Left lobe of liver (tissue), 2 donors: Measurements from ENCODE around the gene NT5C1A. TPM values are rescaled to one million over a fixed set of nuclear protein-coding genes. Genes with fewer than 3 reads are reported as not detected.

Experiments used
- ATAC-seq: fragments of 200-7000 bp; cut with Tn5 transposase; one replicate; pipeline ENCODE4 v1.9.1; 2020; ENCODE audit warnings: mild to moderate bottlenecking, moderate library complexity
- DNase-seq: peaks from one replicate; pipeline ENCODE4 v3.0.0-alpha.2; 2020; ENCODE audit warnings: low spot score
- total RNA-seq: library from RNA; stranded (reverse); gene quantifications from one replicate; pipeline ENCODE4 v1.2.1, GENCODE V29; 2021
- donor health status: DM: no; HTN: no; CAD: no; lungs with moderate emphysema.
- donor health status: DM: no; HTN: yes; CAD: no.

The NT5C1A gene
- total RNA-seq, 1 donor from 2014 or later = not detected

DNA sequence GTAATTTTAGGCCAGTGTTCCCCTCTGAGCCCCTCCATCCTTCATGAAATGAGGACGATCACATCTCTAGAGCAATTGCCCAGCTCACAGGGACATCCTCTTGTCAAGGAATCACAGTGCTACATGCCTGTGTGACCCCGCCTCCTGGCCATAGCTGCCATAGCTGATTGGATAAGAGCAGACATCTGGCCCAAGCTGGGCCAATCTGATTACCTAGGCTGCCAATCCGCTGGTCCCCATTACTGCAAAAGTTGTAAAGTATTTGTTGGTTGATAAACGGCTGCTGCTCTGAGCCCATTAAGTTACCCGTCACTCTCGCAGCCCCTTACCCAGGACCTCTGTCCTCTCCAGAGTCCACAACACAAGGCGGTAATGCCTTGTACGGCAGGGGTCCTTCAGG lies 8.3 kb downstream of the NT5C1A start:
- no peak for DNase-seq
- no peak for ATAC-seq

DNA sequence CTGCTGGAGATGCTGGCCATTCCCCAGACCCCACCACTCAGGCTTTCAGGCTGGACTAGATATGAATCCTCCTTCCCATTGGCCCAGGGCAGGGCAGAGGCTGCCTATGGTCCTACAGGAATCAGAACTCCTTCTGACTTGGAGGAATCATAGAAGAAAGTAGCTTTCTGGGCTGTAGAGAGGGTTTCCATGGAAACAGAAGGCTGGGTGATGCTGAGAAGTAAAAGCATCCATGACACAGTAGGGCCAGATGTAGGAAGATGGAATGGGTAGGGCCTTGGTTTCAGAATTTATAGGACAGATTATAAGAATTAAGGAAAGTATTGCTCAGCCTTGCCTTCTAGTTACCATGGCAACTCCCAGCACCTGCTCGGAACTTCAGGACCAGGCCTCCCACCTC lies 9.0 kb downstream of the NT5C1A start:
- DNase-seq (no peak), ATAC-seq (no peak)

DNA sequence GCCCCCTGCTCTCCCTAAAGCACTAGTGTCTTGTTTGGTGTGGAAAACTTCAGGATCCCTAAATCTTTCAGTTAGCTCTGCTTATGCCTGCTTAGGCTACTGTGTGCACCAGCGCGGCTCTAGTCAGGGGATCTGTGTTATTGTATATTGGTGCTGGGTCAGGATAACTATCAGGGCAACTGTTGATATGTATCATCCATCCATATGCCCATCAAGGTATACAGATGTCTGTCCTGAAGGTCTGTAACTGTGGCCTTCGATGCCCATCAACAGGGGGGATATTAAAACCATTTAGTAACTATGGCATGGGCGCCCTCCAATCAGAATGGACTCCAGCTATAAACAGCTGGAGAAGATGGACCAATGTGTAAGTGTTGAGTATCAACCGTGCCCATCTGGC lies 12.4 kb downstream of the NT5C1A start:
- no peak for ATAC-seq

DNA sequence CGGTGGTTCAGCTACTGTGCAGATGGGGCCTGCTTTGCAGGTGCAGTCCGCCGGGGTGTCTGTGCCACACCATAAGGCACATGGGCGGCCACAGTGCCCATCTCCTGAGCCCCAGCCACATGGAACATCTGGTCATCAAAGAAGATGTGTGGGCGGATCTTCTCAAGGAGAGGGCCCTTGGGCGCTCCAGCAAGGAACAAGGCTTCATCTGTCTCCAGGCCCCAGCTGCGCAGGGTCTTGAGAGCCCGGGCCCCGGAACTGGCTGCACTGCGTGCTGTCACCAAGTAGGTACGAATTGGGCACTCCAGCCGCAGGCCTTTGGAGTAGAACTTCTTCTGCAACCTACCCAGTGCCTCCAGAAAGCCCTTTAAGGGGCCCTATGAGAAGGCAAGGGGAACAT lies 12.8 kb downstream of the NT5C1A start:
- ATAC-seq = no peak
- no peak for DNase-seq

More for the DNA sequence above, 12.4 kb downstream of the NT5C1A start:
- DNase-seq = no peak

DNA sequence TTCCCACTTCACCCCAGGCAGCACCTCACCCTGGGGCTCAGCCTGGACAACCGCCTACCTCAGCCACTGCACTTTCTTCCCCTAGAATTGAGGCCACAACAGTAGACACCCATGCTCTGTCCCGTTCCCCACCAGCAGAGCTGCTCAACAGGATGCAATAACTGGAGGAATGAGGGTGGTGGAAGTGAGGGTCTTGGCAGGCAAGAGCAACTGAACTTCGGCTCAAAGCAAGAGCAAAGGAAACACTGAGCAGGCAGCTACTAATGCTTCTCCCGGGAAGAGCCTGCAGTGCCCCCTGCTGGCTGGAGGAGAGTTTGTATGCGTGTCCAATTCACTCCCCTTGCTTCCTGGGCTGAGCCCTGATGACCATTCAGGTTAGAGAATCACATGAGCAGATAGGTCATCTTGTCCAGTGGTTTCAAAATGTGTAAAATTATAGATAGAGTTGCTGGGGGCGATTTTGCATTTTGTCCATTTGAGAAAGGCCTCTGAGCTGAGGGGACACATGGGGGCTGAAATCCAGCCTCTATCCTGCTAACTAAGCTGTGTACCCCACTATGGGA lies 13.9 kb downstream of the NT5C1A start:
- DNase-seq = peak; percentile 58
- peak; percentile 80 for ATAC-seq

DNA sequence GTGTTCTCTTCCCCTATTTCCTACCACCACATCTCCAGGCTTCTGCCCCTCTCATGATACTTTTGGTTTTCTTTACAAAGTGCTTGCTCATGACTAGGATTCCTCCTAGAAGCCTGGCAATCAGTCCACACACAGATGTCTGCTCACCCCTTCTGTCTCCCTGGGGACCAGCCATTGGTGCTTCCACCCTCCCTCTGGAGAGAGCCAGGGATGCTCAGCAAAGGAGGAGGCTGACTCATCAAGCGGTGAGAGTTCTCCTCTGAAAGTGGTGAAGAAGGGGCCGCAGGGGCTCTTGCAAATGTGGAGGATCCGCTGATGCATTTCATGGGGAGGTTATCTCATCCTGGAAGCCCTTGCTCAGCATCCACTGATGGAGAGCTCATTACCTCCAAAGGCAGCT lies 14.5 kb downstream of the NT5C1A start:
- ATAC-seq = no peak
- no peak for DNase-seq

DNA sequence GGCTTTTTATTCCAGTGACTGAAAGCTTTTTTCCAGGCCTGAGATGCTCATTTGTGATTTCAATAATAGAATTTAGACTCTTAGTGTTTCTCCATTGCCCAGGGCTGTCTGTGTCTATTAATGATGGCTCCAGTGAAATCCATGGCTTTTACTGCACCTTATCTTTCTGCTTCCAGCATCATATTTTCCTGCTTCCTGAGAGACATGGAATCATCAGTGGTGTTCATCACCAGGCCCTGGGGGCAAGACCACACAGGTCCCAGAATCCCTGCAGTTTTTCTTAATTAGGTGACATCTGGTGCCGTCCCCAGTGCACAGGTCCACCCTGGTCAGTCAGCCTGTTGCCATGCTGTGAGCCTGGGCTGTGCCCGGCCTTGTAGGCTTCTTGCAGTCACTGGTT lies 15.5 kb downstream of the NT5C1A start:
- ATAC-seq (no peak), DNase-seq (no peak)

DNA sequence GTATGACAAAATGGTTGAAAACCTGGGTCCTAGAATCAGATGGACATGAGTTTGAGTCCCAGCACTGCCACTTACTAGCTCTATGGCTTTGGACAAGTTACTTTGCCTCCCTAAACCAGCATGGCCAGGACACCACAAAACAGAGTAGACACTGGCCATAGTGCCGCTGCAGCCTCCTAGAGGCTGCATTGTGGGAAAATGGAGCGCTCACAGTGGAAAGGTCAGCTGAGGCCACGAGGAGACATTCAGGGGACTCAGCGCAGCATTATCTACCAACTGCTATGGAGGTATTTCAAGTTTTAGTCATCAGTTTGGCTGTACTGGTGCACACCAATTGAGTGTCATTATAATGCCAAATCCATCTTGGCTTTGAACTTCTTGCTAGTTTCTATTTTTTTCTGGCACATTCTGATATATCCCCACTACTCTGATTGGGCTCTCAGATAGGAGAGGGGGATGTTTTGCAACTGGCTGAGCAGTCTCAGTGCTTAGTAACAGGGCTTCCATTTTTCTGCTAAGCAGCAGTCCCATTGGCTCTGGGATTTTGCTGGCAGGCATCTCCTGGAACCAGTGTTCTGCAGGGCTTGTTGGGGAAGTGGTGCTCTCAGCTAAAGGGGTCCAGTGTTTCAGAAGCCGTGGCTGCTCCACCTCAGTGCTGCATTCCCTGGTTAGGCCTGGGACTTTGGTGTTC lies 16.2 kb downstream of the NT5C1A start:
- ATAC-seq = no peak
- no peak for DNase-seq

DNA sequence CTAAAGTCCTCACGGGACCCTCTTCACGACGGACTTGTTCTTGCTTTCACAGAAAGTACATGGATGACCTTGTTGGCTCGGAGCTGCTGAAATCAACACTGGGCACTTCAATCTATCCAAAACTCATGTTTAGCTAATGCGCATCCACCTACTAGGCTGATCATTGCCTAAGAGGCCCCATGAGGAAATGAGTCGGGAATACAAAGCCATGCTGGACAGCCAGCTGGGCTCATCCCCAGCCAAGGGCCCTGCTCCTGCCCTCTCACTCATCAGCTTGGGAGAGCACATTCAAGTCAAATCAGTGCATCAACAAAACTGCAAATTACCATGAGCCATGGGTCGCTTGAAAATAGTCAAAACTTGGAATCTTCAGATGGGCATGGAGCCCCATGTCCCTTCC lies 17.6 kb downstream of the NT5C1A start:
- DNase-seq = no peak
- ATAC-seq = no peak

DNA sequence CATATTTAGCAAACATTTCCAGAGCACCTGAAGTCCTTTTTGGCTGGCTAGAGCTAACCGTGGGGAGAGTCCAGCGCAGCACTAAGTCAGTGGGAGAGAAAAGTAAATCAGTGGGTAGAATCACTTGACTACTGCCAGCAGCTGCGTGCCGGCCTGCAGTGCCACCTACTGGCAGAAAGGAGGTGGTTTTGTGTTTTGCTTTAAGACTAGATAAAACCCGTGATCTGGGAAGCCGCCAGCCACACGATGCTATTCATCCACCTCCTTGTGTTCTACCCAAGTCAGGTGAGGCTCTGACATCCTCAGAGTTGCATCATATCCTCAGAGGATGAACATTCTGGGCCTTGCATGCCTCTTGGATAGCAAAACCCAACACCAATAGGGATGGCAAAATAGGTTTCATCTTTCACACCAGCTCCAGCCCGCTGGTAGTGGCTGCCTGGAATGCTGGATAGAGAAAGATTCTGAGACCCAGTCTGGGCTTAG lies 18.3 kb downstream of the NT5C1A start:
- ATAC-seq (peak; percentile 95), DNase-seq (peak; percentile 72)

DNA sequence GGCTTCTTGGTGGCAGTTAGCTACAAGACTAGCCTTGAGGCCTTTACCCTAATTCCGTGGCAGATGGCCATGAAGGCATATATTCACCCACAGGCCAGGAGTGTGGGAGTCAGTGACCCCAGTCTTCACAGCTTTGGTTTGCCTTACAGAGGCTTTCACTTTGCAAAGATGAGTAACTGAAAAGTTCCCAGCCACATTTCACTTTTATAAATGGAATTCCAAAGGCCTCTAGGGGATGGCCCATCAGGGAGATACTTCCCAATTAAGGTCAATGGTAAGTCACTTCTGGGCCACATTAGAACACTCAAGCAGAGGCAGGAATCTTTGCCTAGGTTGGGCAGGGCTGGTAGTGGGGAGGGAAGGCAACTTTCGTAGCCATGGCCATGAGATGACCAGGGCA lies 19.4 kb downstream of the NT5C1A start:
- ATAC-seq (no peak), DNase-seq (no peak)

DNA sequence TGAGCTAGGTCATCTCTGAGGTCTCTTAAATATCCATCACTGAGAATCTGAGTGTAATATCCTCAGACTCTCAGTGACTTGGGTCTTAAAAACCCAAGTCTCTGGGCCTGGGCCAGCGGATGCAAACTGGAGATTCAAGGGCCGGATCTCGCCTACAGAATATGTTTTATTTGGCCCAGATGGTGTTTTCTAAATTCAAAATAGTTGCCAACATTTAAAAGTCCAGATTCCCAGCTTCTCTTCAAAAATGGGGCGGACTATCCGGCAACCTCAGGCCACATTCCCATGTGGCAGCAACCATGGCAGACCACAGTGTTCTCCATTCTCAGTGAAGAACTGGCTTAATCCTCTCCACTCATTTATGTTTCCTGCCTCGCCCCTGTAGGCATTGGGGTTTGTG lies 19.8 kb downstream of the NT5C1A start:
- DNase-seq (no peak), ATAC-seq (no peak)

DNA sequence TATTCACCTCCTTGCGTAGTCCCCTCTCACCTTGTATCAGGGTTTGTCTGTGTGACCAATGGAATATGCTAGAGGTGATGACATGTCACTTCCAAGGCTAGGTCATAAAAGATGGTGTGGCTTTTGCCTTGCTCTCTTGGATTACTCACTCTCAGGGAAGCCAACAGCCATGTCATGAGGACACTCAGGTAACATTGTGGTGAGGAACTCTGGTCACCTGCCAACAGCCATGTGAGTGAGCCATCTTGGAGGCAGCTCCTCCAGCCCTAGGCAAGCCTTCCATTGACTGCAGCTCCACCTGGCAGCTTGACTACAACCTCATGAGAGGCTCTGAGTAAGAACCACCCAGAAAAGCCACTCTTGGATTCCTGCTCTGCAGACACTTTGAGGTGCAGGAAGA lies 21.5 kb downstream of the NT5C1A start:
- DNase-seq (no peak), ATAC-seq (no peak)

DNA sequence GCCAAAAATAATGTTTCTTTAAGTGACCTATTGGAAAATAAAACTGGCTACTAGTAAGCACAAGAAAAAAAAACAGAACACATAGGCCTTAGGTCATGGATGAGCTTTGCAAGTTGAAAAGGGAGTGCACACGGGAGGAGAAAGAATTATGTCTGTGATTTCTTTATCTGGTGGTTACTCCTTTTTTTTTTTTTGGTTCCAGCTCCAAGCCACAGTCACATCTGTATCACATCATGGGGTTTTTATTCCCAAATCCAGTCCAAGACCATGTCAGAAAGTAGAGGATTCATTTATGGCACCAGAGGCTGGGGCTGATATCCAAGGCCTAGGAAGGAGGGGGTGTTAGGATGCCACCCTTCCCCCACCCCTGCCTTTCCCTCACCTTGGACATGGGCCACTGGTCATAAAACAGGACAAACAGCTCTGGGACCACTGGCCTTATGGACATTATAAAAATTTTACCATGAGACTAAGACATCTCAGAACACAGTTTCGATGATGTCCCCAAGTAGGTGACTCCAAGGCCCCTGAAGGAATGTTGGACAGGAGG lies 22.2 kb downstream of the NT5C1A start:
- DNase-seq (no peak), ATAC-seq (no peak)

DNA sequence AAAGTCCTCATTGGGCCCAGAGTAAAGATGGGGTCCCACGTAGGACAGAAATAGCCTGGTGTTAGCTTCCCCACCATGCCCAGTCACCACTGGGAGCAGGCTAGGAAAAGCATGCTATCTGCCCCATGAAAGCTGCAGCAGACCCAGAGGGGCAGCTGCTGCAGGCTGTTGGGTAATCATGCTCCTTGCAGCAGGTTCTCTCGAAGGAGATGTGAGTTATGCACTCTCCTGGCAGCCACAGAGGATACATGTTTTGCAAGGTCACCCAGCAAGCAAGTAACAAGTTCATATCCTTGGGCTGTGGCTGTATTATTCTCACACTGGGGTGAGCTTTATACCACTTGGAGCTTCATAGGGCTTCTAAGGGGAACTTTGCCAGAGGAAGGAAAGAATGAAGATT lies 23.4 kb downstream of the NT5C1A start:
- ATAC-seq = no peak

DNA sequence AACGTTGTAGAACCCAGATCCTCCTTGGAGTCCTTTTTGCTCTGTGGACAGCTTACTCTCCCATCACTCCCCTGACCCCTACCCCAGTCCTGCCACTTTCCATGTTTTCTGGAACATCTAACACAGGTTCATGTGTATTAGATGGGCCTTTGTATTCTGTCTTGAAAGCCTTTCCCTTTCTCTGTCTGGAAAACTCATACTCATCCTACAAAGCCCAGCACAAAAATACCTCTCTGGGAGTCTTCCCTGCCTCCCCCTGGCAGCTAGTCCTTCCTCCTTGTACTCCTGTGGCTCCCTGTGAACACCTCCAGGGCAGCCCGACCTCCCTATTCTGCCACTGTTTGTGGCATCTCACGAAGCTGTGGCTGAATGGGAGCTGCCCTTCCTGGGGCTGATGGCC lies 24.7 kb downstream of the NT5C1A start:
- ATAC-seq (no peak), DNase-seq (no peak)

More for the DNA sequence above, 23.4 kb downstream of the NT5C1A start:
- no peak for DNase-seq

DNA sequence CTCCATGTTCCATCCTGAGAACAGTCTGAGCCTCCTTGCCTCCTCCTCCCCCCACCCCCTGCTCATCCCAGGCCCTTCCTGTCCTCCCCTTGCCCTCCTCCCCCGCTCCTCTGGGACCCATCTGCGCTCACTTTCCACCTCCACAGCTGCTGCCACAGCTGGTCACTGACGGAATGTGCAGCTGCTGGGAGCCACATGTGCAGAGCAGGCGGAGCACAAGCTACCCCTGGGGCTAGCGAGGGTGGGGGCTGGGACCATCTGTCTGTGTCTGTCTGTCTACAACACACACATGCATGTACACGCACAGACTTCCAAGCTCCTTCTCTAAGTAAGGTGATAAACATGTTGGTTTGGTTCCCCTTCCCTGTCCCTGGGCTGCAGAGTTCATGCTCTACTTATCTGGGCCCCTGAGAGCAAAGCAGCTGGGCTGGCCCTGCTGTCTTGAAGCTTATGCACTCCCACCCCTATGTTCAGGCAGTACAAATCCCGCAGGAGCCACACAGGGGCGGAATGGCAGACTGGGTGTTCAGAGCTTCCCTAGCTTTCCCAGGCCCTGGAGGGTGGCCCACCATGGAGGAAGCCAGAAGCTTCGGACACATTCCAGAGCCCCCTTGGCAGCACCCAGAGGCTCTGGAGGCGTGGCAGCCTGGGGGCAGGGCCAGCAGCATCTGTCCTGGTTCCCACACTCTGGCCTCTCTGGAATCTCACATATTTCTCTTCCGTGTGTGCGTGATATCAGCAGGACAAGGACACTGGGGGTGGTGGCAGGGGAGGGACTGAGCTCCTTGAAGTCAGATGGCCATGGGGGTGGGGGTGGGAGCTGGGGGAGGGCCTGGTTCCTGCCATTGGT lies 25.4 kb downstream of the NT5C1A start:
- DNase-seq (no peak), ATAC-seq (peak; percentile 46)

DNA sequence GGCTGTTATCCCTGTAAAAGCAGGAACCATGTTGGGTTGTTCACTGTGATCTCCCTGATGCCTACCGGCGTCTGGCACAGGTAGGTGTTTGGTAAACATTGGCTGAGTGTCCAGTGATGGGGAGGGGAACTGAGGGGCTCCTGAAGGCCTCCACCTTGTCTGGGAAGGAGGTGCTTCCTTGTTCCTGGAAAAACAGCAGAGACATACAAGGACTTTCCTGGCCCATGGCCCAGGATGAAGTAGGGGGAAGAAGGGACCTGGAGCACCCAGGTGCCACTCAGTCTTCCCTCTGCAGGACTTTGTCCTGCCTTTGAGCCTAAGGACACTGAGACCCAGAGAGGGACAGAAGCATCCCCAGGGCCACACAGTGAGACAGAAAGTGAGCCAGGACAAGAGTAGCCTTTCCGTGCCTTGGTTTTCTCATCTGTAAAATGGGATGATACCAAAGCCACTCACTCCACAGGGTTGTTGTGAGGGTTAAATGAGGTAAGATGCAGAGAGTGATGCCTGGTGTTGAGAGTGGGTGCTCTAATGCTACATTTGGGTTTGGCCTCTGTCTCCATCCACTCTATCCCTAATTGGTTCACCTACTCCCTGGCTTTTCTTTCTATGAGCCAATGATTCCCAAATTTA lies 26.4 kb downstream of the NT5C1A start:
- ATAC-seq = no peak
- no peak for DNase-seq

DNA sequence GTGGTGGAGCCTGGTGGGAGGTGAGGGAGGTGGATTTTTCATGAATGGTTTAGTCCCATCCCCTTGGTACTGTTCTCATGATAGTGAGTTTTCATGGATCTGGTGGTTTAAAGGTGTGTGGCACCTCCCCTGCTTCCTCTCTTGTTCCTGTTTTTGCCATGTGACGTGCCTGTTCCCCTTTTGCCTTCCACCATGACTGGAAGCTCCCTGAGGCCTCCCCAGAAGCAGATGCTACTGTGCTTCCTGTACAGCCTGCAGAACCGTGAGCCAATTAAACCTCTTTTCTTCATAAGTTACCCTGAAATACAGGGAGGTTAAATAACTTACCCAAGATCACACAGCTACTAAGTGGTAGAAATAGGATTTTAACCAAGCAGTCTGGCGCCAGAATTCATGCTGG lies 28.2 kb downstream of the NT5C1A start:
- DNase-seq (no peak), ATAC-seq (no peak)

DNA sequence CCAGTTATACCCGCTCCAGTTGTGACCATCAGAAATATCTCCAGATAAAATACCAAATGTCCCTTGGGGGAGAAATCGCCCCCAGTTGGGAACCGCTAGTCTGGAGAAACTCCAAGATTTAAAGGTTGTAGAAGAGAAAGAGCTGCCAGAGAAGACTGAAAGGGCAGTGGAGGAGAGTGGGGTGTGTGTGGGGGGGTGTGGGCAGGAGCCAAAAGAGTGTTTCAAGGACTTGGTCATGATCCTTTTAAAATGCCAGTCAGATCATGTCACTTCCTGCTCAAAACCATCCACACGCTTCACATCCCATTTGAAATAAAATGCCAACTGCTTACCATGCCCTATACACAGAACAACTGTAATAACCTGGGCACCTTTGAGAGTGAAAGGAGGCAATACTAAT lies 29.1 kb downstream of the NT5C1A start:
- ATAC-seq = no peak
- no peak for DNase-seq

DNA sequence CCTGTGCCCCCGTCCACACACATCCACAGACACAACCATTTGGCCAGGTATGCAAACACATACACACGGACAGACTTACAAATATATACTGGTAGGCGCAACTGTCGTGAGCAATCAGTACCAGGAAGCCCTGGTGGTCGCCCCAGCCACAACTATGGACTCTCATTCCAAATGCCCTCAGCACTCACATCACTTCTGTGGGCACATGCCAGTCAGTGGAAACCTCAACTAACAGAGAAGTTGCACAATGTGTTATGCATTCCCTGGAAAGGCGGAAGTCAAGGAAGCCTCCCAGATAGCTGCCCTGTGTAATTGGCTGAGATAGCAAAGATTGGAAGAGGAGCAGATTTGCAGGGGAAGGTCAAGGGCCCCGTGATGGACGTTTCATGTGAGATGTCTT lies 31.0 kb downstream of the NT5C1A start:
- ATAC-seq (no peak), DNase-seq (no peak)
